GM06990 (cell line): ENCODE measurements around the gene CYP1B1.

ENCODE experiments used
- DNase-seq: peaks from one replicate; pipeline ENCODE4 v3.0.0-alpha.2; 2011; ENCODE audit not compliant: insufficient read length; ENCODE audit errors: extremely low read depth
- H3K27me3 ChIP-seq: replicated peaks from 2 replicates; pipeline ENCODE4 v1.6.0; 2011; ENCODE audit warnings: low read length; ENCODE audit not compliant: control insufficient read depth, insufficient read depth
- H3K36me3 ChIP-seq: 2 replicates; pipeline ENCODE4 v1.5.1; 2011; ENCODE audit warnings: low read length; ENCODE audit not compliant: control insufficient read depth, insufficient read depth
- H3K4me3 ChIP-seq: replicated peaks from 2 replicates; pipeline ENCODE4 v1.5.1; 2011; ENCODE audit warnings: low read depth, mild to moderate bottlenecking, control low read depth, low read length
- TF ChIP-seq, protein P1 (sequence below): IDR thresholded peaks from 2 replicates; pipeline ENCODE4 v1.5.1; 2011; ENCODE audit warnings: low read length, control low read depth, mild to moderate bottlenecking, inconsistent platforms; ENCODE audit not compliant: insufficient read depth, poor library complexity, severe bottlenecking

The CYP1B1 gene

DNA sequence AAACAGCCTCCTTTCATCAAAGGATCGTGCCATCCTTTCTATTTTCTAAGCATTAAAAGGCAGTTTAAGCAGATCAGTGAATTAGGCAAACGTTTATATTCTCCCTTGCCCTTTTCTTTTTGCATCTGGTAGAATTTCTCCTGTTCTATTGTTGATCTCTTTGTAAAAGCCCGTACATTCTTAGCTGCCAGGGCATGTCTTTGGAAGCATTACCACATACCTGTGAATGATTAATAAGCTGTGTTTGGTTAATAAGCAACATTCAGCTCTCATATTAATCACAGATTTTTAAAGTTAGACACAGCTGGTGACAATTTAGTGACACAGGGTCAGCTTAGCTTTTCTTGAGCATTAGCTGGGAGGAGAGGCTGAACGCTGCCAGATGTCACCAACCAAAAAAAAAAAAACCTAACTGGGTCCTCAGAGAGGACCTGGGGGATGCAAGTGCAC, 33.8 kb upstream of the CYP1B1 start:
- Histone ChIP-seq H3K36me3 (no peaks in the 10 kb centered on the region), H3K27me3 (no peaks in the 10 kb centered on the region), H3K4me3 (no peak overlapping the region)
- TF ChIP-seq, protein P1, sequence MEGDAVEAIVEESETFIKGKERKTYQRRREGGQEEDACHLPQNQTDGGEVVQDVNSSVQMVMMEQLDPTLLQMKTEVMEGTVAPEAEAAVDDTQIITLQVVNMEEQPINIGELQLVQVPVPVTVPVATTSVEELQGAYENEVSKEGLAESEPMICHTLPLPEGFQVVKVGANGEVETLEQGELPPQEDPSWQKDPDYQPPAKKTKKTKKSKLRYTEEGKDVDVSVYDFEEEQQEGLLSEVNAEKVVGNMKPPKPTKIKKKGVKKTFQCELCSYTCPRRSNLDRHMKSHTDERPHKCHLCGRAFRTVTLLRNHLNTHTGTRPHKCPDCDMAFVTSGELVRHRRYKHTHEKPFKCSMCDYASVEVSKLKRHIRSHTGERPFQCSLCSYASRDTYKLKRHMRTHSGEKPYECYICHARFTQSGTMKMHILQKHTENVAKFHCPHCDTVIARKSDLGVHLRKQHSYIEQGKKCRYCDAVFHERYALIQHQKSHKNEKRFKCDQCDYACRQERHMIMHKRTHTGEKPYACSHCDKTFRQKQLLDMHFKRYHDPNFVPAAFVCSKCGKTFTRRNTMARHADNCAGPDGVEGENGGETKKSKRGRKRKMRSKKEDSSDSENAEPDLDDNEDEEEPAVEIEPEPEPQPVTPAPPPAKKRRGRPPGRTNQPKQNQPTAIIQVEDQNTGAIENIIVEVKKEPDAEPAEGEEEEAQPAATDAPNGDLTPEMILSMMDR, result no peak
- no peak for DNase-seq

DNA sequence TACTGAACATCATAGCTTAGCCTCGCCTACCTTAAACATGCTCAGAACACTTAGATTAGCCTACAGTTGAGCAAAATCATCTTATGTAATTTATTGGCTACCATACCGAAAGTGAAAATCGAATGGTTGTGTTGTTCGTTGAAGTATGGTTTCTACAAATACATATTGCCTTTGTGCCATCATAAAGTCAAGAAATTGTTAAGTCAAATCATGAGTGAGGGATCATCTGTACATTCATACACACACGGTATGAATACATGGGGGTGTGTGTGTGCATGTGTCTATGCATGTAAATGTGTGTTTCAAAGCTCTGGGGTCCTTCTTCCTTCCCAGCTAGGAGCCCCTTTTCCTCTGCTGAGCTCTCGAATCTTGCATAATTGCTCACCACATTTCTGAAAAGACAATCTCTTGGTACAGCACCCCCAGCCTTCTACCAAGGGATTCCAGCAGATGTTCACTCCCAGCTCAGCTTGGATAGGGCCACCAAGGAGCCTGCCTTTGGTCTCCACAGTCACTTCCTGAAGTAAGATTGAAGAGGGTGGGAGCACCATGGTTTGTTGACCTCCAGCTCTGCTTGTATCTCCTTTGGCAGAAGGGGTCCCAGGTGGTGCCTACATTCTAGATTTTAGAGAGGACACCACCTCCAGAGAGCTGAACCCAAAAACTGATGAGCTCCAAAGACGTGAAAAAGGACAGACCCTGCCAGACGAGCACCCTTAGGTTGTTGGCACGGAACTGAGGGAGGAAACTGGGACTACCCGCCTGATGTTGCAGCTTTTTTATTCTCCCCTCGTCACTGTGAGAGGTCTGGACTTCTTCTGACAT, 33.2 kb upstream of the CYP1B1 start:
- Histone ChIP-seq H3K4me3 (no peak overlapping the region), H3K36me3 (no peaks in the 10 kb centered on the region), H3K27me3 (no peaks in the 10 kb centered on the region)
- DNase-seq, result no peak
- TF ChIP-seq, protein P1, result no peak

DNA sequence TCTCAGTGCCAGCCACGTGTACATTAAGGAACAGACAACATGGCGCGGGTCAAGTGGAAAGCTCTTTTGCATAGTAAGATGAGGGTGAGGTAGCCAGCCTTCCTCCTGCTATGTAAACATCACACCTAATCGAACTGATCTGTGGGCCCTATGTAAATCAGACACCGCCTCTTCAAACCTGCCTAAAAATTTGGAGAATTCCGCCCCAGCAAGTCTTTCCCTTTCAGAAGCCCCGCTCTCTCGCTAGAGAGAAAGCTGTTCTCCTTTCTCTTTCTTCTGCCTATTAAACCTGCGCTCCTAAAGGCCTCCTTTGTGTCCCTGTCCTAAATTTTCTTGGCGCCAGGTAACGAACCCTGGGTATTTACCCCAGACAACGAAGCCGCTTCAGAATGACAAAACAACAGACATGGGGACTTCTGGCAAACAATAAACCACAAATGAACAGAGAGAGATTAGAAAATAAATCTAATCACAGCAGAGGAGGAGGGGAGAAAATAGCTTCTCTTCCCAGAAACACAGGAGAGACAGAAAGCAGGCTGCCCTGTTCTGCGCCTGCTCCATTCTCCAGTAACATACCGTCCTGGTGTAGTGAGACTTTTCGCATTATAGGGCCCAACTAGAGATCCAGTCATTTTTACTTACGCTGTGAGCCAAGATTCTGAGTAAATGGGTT, 31.9 kb upstream of the CYP1B1 start:
- H3K27me3 ChIP-seq, result no peaks in the 10 kb centered on the region
- no peaks in the 10 kb centered on the region for H3K36me3 ChIP-seq
- H3K4me3 ChIP-seq, result no peak overlapping the region
- no peak for DNase-seq
- TF ChIP-seq, protein P1, result no peak

DNA sequence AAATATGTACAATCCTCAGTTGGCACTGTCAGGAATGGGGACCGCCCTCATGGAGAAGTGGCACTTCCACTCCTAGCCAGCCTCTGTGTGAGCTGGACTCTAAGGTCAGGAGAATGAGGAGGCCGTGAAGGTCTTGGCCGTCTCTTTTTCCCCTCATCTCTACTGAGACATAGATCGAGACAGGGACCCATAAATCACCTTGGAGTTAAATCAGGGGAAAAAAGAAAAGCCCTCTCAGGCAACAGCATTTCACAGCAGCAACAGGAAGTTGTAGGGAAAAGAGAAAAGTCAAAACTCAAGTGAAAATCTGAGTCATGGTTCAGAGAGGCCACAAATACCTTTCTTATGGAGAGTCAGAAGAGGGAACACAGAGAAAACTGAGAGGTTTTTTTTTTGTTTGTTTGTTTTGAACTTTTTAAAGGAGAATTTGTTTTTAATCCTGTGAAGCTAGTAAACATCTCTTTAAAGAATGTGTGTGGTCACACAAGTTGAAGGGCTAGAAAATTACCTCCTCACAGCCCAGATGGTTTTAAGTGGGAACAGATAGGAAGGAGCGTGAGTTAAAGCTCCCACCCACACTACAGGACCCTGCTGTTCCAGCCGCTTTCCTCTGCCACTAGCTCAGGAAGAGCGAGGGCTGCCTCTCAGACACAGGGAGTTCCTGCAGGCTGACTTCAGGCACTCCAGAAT, 30.6 kb upstream of the CYP1B1 start:
- no peak overlapping the region for H3K4me3 ChIP-seq
- H3K27me3 ChIP-seq, result no peaks in the 10 kb centered on the region
- TF ChIP-seq, protein P1, result no peak
- DNase-seq, result no peak
- H3K36me3 ChIP-seq, result no peaks in the 10 kb centered on the region

DNA sequence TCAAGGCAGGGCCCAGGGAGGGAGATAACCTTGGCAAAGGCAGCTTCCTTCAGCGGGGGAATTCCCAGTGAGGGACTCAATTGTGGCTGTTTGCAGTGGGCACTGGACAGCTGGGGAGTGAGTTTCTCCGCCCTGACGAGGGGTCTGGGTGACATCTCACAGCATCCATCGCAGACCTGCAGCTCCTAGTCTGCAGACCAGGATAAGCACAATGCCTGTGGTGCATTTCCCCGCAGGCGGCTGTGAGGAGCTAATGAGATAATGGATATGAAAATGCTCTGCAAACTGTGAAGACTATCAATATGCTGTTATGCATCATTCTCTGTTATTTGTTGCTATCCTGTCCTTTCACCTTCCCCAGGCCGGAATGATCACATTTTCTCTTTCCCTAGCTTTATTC, 30.0 kb upstream of the CYP1B1 start:
- no peaks in the 10 kb centered on the region for H3K27me3 ChIP-seq
- H3K36me3 ChIP-seq, result no peaks in the 10 kb centered on the region
- no peak for DNase-seq
- TF ChIP-seq, protein P1, result no peak
- no peak overlapping the region for H3K4me3 ChIP-seq
